Progenitor cell of endocrine pancreas (in vitro differentiated cells): ENCODE results near the gene RPA1. TPM values are rescaled to one million over a fixed set of nuclear protein-coding genes. Genes with fewer than 3 reads are reported as not detected.

Source experiments
- DNase-seq: peaks from one replicate; pipeline ENCODE4 v3.0.0; 2021; ENCODE audit warnings: low spot score; ENCODE audit not compliant: unreplicated experiment
- H3K27ac Mint-ChIP-seq: 2 replicates; pipeline ENCODE4 v1.8.0; 2021; ENCODE audit warnings: mild to moderate bottlenecking, moderate library complexity, mixed read lengths
- H3K27me3 Mint-ChIP-seq: 2 replicates; pipeline ENCODE4 v1.8.0; 2021; ENCODE audit warnings: mixed read lengths
- H3K36me3 Mint-ChIP-seq: 2 replicates; pipeline ENCODE4 v1.8.0; 2022; ENCODE audit warnings: mixed read lengths; ENCODE audit not compliant: insufficient read depth
- H3K4me1 Mint-ChIP-seq: 2 replicates; pipeline ENCODE4 v1.8.0; 2021; ENCODE audit warnings: low read depth, mixed read lengths
- H3K4me3 Mint-ChIP-seq: 2 replicates; pipeline ENCODE4 v1.8.0; 2021; ENCODE audit warnings: low read depth, mild to moderate bottlenecking, moderate library complexity, mixed read lengths
- H3K9me3 Mint-ChIP-seq: 2 replicates; pipeline ENCODE4 v1.8.0; 2021; ENCODE audit warnings: low read depth, mixed read lengths
- long read RNA-seq: library from polyadenylated mRNA; unstranded; transcript quantifications from one replicate; pipeline ENCODE4 v2.0.0, GENCODE V29; 2020
- total RNA-seq: library from RNA; stranded (reverse); gene quantifications from 2 replicates; pipeline ENCODE4 v1.2.1, GENCODE V29; 2021
- TF ChIP-seq, protein P1 (sequence below): fragments of 200-600 bp; sonication (generic); IDR thresholded peaks from one replicate; pipeline ENCODE4 v1.5.0; 2021; ENCODE audit warnings: antibody characterized with exemption, mild to moderate bottlenecking; ENCODE audit not compliant: unreplicated experiment

RPA1 gene
- total RNA-seq, result 111 and 119 TPM in 2 replicates
- long read RNA-seq, full-length matches to known transcripts, result 393 of 451 reads
- long read RNA-seq, partial matches to known transcripts, result 32 of 451 reads
- long read RNA-seq, other reads (novel, unspliced or antisense), result 26 of 451 reads

DNA sequence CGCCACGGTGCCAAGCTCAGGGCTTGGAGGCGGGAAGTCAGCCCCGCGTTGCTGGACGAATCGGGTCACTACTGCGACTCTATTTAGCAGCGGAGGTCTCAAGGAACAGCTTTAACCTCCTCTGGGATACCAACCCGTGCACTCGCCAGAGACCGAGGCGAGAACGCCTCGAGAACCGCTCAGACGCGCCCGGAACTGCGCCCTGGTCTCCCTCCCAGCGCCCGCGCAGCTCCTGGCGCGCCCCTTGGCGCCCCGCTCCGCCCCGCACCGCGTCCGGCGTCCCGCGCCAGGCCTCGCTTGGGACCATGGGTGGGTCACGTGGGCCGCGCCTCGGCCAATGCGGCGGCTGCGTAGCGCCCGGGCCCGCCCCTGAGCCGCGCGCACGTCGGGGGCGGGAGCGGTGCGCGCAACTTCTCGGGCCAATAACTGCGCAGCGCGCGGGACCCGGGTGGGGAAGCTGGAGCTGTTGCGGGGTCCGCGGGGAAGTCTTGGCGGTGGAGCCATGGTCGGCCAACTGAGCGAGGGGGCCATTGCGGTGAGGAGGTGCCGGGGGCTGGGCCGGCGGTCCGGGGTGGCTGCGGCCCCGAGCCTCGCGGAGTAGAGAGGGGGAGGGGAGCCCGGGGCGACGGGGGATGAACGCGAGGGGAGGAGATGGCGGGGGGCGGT is at the start of gene RPA1, which contains the start of gene SMYD4:
Gene RPA1, plus strand, starts transcription at position 414 of the 666 bp plus-strand sequence. Its CDS starts 89 bp downstream, at position 503.
Gene SMYD4, minus strand, starts transcription at position 311 of the 666 bp plus-strand sequence. CDS start 1,908 bp downstream, outside the sequence.
- H3K36me3 Mint-ChIP-seq, result peaks cover 10% of the 10 kb centered on the region
- no peaks in the 10 kb centered on the region for H3K9me3 Mint-ChIP-seq
- no peaks in the 10 kb centered on the region for H3K27me3 Mint-ChIP-seq
- DNase-seq, result peak; percentile 79
- peak within 1 kb of the TSS; percentile 97 for H3K4me3 Mint-ChIP-seq
- peak within 1 kb of the TSS; percentile 93 for H3K27ac Mint-ChIP-seq
- H3K4me1 Mint-ChIP-seq, result peaks cover 15% of the 10 kb centered on the region
- TF ChIP-seq, protein P1, sequence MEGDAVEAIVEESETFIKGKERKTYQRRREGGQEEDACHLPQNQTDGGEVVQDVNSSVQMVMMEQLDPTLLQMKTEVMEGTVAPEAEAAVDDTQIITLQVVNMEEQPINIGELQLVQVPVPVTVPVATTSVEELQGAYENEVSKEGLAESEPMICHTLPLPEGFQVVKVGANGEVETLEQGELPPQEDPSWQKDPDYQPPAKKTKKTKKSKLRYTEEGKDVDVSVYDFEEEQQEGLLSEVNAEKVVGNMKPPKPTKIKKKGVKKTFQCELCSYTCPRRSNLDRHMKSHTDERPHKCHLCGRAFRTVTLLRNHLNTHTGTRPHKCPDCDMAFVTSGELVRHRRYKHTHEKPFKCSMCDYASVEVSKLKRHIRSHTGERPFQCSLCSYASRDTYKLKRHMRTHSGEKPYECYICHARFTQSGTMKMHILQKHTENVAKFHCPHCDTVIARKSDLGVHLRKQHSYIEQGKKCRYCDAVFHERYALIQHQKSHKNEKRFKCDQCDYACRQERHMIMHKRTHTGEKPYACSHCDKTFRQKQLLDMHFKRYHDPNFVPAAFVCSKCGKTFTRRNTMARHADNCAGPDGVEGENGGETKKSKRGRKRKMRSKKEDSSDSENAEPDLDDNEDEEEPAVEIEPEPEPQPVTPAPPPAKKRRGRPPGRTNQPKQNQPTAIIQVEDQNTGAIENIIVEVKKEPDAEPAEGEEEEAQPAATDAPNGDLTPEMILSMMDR, result no peak

DNA sequence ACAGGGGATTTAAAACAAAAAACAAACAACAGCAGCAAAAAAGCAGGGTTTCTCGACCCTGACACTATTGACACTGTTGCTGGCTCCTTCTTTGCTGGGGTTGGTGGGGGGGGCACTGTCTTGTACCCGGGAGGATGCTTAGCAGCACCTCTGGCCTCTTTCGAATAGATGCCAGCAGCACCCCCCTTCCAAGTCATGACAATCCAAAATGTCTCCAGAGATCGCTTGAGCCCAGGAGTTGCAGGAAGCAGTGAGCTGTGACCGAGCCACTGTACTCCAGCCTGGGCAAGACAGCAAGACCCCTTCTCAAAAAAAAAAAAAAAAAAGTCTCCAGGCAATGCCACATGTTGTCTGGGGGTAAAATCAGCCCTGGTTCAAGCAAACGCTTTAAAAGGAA is 47.6 kb upstream of the RPA1 start:
- Mint-ChIP-seq H3K27ac (no peak overlapping the region), H3K27me3 (no peaks in the 10 kb centered on the region), H3K9me3 (no peaks in the 10 kb centered on the region), H3K4me3 (no peak overlapping the region), H3K36me3 (peaks cover 21% of the 10 kb centered on the region), H3K4me1 (peaks cover 3% of the 10 kb centered on the region)
- TF ChIP-seq, protein P1, result no peak
- DNase-seq, result no peak

DNA sequence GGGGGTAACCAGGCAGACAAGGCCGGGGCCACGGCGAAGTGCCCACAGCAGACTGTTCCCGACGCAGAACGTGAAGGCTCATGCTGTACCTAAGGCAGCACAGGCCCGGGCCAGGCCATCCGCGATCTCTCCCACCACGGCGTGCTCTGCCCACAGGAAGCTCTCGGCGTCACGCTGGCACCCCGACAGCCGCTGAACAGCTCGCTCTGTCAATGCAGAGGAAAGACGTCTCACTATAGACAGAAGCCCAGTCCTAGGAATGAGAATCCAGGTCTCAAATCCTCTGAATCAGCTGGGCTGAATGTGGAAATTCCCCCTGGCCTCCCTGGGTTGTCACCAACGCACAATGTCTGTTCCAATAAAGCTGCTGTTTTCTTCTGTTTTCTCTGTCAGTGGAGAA is 46.5 kb upstream of the RPA1 start:
- TF ChIP-seq, protein P1, result no peak
- H3K27ac Mint-ChIP-seq, result peak overlapping the region; percentile 54
- DNase-seq, result no peak
- H3K36me3 Mint-ChIP-seq, result peaks cover 18% of the 10 kb centered on the region
- H3K4me3 Mint-ChIP-seq, result no peak overlapping the region
- no peaks in the 10 kb centered on the region for H3K9me3 Mint-ChIP-seq
- no peaks in the 10 kb centered on the region for H3K27me3 Mint-ChIP-seq
- H3K4me1 Mint-ChIP-seq, result peaks cover 3% of the 10 kb centered on the region

DNA sequence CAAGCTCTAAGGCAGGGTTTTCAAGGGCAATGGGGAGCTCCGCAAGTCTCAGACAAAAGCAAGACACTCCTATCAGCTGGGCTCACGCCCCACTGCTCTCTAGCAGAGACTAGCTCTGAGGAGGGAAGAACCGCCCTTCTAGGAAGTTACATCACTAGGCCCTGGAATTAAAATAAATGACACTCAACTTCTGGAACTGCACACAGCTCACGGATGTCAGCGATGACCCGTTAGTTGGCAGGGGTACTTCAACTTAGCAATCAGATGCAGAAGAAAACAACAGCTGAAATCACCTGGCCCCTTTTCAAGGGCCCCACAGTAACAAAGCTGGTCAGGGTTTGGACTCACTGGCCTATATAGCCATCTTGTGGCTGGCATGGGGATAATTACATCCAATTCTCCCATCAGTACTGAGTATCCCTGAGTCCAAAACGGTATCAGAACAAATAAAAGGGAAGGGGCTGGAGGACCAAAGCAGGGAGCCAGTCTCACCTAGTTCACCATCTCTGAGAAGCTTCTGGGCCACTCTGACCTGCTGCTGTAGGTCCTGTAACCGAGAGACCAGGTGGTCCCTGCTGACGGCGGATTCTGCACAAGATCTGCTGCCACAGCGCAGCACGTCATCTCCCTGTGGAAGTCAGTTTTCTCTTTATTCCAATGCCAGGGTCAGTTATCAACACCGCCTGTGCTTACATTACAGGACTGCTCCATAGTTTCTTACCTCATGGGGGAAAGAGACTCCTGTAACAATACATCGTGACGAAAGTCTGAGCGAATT is 45.8 kb upstream of the RPA1 start:
- Mint-ChIP-seq H3K4me1 (peaks cover 3% of the 10 kb centered on the region), H3K27ac (peak overlapping the region; percentile 54), H3K36me3 (peaks cover 19% of the 10 kb centered on the region), H3K4me3 (no peak overlapping the region), H3K9me3 (no peaks in the 10 kb centered on the region), H3K27me3 (no peaks in the 10 kb centered on the region)
- no peak for DNase-seq
- TF ChIP-seq, protein P1, result peak; percentile 74

DNA sequence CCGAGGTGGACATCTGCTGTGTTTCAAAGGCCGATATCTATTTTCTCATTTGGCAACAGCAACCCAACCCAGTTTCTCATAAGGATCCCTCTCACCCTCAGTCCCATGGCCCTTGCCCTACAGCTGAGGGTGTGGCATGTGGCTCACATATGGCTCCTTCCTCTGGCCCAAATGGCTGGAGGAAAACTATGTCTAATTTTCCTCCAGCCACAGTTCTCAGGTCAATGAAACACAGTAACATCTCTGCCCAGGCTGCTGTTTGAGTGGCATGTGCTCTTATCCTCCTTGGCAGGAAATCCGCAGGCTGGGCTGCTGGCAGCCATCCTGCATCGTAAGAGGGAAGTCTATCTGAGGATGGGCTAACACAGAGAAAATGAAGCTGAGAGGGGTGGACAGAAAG is 43.9 kb upstream of the RPA1 start:
- Mint-ChIP-seq H3K4me3 (no peak overlapping the region), H3K36me3 (peaks cover 19% of the 10 kb centered on the region), H3K4me1 (peaks cover 3% of the 10 kb centered on the region), H3K9me3 (no peaks in the 10 kb centered on the region), H3K27ac (no peak overlapping the region), H3K27me3 (no peaks in the 10 kb centered on the region)
- TF ChIP-seq, protein P1, result no peak
- DNase-seq, result no peak
